ENCODE data around the gene CACNB1.

- TF ChIP-seq RAD21 (IDR thresholded peaks at IDR 0.05; ENCODE audit: low read depth), result no peak
- no peak for TF ChIP-seq TEAD4 (IDR thresholded peaks at IDR 0.05)
- TF ChIP-seq, protein P1, sequence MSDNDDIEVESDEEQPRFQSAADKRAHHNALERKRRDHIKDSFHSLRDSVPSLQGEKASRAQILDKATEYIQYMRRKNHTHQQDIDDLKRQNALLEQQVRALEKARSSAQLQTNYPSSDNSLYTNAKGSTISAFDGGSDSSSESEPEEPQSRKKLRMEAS (IDR thresholded peaks at IDR 0.05), result no peak
- no peak for TF ChIP-seq YY1 (IDR thresholded peaks at IDR 0.05; ENCODE audit: low read depth)
- no peak for TF ChIP-seq EP300 (IDR thresholded peaks at IDR 0.05; ENCODE audit: borderline replicate concordance)
- TF ChIP-seq CEBPB (IDR thresholded peaks at IDR 0.05), result no peak
- TF ChIP-seq REST (IDR thresholded peaks at IDR 0.05; ENCODE audit: low read depth), result no peak
- TF ChIP-seq TAF1 (IDR thresholded peaks at IDR 0.05; ENCODE audit: low read depth), result no peak
- no peak for TF ChIP-seq FOXM1 (IDR thresholded peaks at IDR 0.05; ENCODE audit: borderline replicate concordance, low read depth)
- TF ChIP-seq, protein P2, sequence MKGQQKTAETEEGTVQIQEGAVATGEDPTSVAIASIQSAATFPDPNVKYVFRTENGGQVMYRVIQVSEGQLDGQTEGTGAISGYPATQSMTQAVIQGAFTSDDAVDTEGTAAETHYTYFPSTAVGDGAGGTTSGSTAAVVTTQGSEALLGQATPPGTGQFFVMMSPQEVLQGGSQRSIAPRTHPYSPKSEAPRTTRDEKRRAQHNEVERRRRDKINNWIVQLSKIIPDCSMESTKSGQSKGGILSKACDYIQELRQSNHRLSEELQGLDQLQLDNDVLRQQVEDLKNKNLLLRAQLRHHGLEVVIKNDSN (IDR thresholded peaks at IDR 0.05), result no peak
- no peak for TF ChIP-seq NFIC (IDR thresholded peaks at IDR 0.05)
- TF ChIP-seq EGR1 (IDR thresholded peaks at IDR 0.05), result no peak
These were observed 26.9 kb downstream of the CACNB1 start for GRCh38 chr17:39170558-39170957.
